K562 (cell line): Measurements from ENCODE around the gene RNF168. TPM values are rescaled to one million over a fixed set of nuclear protein-coding genes. Genes with fewer than 3 reads are reported as not detected.

ENCODE experiments used
- ARID1B ChIP-seq: fragments of 450-650 bp; IDR thresholded peaks from 2 replicates; pipeline ENCODE4 v1.6.1; 2016; ENCODE audit warnings: antibody characterized with exemption, mild to moderate bottlenecking, inconsistent platforms
- ATF7 ChIP-seq: fragments of 450-650 bp; IDR thresholded peaks from 2 replicates; pipeline ENCODE4 v1.7.1; 2014; ENCODE audit warnings: mild to moderate bottlenecking, moderate library complexity
- CREM ChIP-seq: IDR thresholded peaks from 2 replicates; pipeline ENCODE4 v1.6.1; 2014; ENCODE audit warnings: antibody characterized with exemption, low read depth
- CUX1 ChIP-seq: fragments of 200-800 bp; sonication (Bioruptor generic); IDR thresholded peaks from 2 replicates; pipeline ENCODE4 v1.6.1; 2016; ENCODE audit warnings: missing genetic modification characterization, missing compliant biosample characterization
- HDAC1 ChIP-seq, 2 experiments: fragments of 450-650 bp; IDR thresholded peaks; 2 replicates each; pipeline ENCODE4 v1.6.1; 2016 to 2017; ENCODE audit warnings: inconsistent platforms in 1 of 2, mild to moderate bottlenecking in 1 of 2, moderate library complexity in 1 of 2
- HNRNPH1 ChIP-seq: fragments of 200-400 bp; formaldehyde crosslinking; optimal IDR thresholded peaks from 2 replicates; pipeline ENCODE3; 2017; ENCODE audit warnings: low read depth, mild to moderate bottlenecking, low read length, moderate library complexity
- NRF1 ChIP-seq, 2 experiments: fragments of 450-650 bp; IDR thresholded peaks in 1 of 2; conservative IDR thresholded peaks in 1 of 2; 2 replicates each; pipeline ENCODE4 v1.6.1; 2014; ENCODE audit warnings: mild to moderate bottlenecking in 2 of 2
- PKNOX1 ChIP-seq: fragments of 450-650 bp; IDR thresholded peaks from 2 replicates; pipeline ENCODE4 v1.6.1; 2016
- PML ChIP-seq: IDR thresholded peaks from 2 replicates; pipeline ENCODE4 v1.6.1; 2012; ENCODE audit warnings: low read length, inconsistent platforms
- PRDM10 ChIP-seq: fragments of 450-650 bp; IDR thresholded peaks from 2 replicates; pipeline ENCODE4 v1.6.1; 2018; ENCODE audit not compliant: partially characterized antibody
- PYGO2 ChIP-seq: fragments of 450-650 bp; IDR thresholded peaks from 2 replicates; pipeline ENCODE4 v1.6.1; 2016; ENCODE audit warnings: mild to moderate bottlenecking, missing genetic modification characterization, moderate library complexity, missing compliant biosample characterization
- RAD51 ChIP-seq: fragments of 450-650 bp; IDR thresholded peaks from 2 replicates; pipeline ENCODE4 v1.7.1; 2016; ENCODE audit warnings: low read depth, mild to moderate bottlenecking, borderline replicate concordance
- USF1 ChIP-seq: sonication (generic); formaldehyde crosslinking; IDR thresholded peaks from 2 replicates; pipeline ENCODE4 v1.9.0; 2022; ENCODE audit warnings: mild to moderate bottlenecking, missing genetic modification reagents
- XRCC3 ChIP-seq: fragments of 450-650 bp; IDR thresholded peaks from 2 replicates; pipeline ENCODE4 v1.6.1; 2017; ENCODE audit warnings: mild to moderate bottlenecking, moderate library complexity
- ZC3H11A ChIP-seq: IDR thresholded peaks from 2 replicates; pipeline ENCODE4 v1.6.1; 2012; ENCODE audit warnings: low read depth, low read length, improper control_type of control experiment
- ZNF354B ChIP-seq: fragments of 250-450 bp; sonication (Bioruptor Pico); IDR thresholded peaks from 2 replicates; pipeline ENCODE4 v1.4.0; 2020
- polyA plus RNA-seq, 8 experiments: library from polyadenylated mRNA; depleted of rRNA in 4 of 8; stranded (reverse) in 5 of 8; unstranded in 3 of 8; fragments of >200 nt; fragmentation: Nextera tagmentation in 2 of 8; fragmentation: Illumina TruSeq in 1 of 8; extraction: Ambion mirVana in 2 of 8; extraction: Trizol in 1 of 8; gene quantifications; 2 replicates each; pipeline versions ENCODE4 v1.2.1 to v1.2.3, GENCODE V29; 2011 to 2014; ENCODE audit warnings: inconsistent platforms in 1 of 8, missing spikeins in 1 of 8
- total RNA-seq, 7 experiments: library from RNA; depleted of rRNA in 6 of 7; stranded (reverse); fragments of >200 nt in 6 of 7; fragmentation: Illumina TruSeq in 2 of 7; extraction: Trizol in 2 of 7; gene quantifications; 2 replicates each; pipeline versions ENCODE4 v1.2.1 to v1.2.3, GENCODE V29; 2011 to 2021; ENCODE audit warnings: low replicate concordance in 1 of 7

RNF168 gene
- total and polyA plus RNA-seq, 9 of the 15 experiments (the other 6 are each of a cell fraction or from before 2014, with no cell fraction given), result 6.0 to 32.1 (median 16.6) TPM

GRCh38 chr3:196496183-196496582 lies 7.4 kb downstream of the RNF168 start (continued):
- TF ChIP-seq USF1 (CRISPR knock-in tag) (peak; percentile 82), HNRNPH1 (no peak), CUX1 (CRISPR knock-in tag) (no peak), CREM (peak; percentile 17; the same call in 1 of the 2 replicates), HDAC1 (IDR thresholded peaks at IDR 0.05) (peak in 1 of 2 experiments; percentile 65; a peak in 2 of 4 replicates), PML (no peak), ARID1B (peak; percentile 53; the same call in 1 of the 2 replicates), RAD51 (peak; percentile 75), NRF1 (conservative IDR thresholded peaks at IDR 0.05 in 1 of 2, IDR thresholded peaks at IDR 0.05 in 1 of 2) (no peak), ZNF354B (CRISPR knock-in tag) (no peak), ATF7 (no peak), PYGO2 (tag) (no peak), PKNOX1 (peak; percentile 71), PRDM10 (peak; percentile 85), ZC3H11A (no peak), XRCC3 (no peak)
